Breast epithelium (tissue), 4 donors: ENCODE results near the gene REST. TPM values are rescaled to one million over a fixed set of nuclear protein-coding genes. Genes with fewer than 3 reads are reported as not detected.

Source experiments
- DNase-seq, 2 donors: peaks; one replicate each; pipeline ENCODE4 v3.0.0-alpha.2; 2019; ENCODE audit warnings: low spot score in 2 of 2
- H3K27ac ChIP-seq, 2 donors: fragments of 200-600 bp; sonication (generic) in 1 of 2; one replicate each; pipeline ENCODE4 v1.5.1; 2016 to 2019; ENCODE audit warnings: mild to moderate bottlenecking in 1 of 2
- H3K27me3 ChIP-seq, 2 donors: fragments of 200-600 bp; sonication (generic) in 1 of 2; one replicate each; pipeline versions ENCODE4 v1.5.1 to v1.6.0; 2017 to 2019; ENCODE audit warnings: control low read depth in 1 of 2, mild to moderate bottlenecking in 1 of 2
- H3K36me3 ChIP-seq: fragments of 200-600 bp; one replicate; pipeline ENCODE4 v1.5.1; 2019
- H3K4me1 ChIP-seq, 2 donors: fragments of 200-600 bp; sonication (generic); one replicate each; pipeline ENCODE4 v1.5.1; 2016 to 2019; ENCODE audit warnings: control low read depth in 1 of 2
- H3K4me3 ChIP-seq, 3 donors: fragments of 200-600 bp; sonication (generic); 1 replicate in 2 of 3; 2 replicates in 1 of 3; pipeline ENCODE4 v1.5.1; 2016 to 2019; ENCODE audit warnings: mild to moderate bottlenecking in 3 of 3, moderate library complexity in 2 of 3
- H3K9me3 ChIP-seq, 2 donors: fragments of 200-600 bp; sonication (generic) in 1 of 2; one replicate each; pipeline ENCODE4 v1.5.1; 2016 to 2019; ENCODE audit warnings: control low read depth in 1 of 2
- CTCF ChIP-seq, 3 donors: fragments of 450-650 bp; IDR thresholded peaks; one replicate each; pipeline ENCODE4 v1.5.1; 2016 to 2017; ENCODE audit warnings: antibody characterized with exemption in 3 of 3, mild to moderate bottlenecking in 3 of 3, moderate library complexity in 3 of 3
- POLR2A ChIP-seq: fragments of 450-650 bp; IDR thresholded peaks from one replicate; pipeline ENCODE4 v1.6.1; 2016; ENCODE audit warnings: antibody characterized with exemption, mild to moderate bottlenecking, moderate library complexity
- POLR2AphosphoS5 ChIP-seq, 3 donors: sonication (generic); formaldehyde crosslinking; IDR thresholded peaks; one replicate each; pipeline ENCODE4 v1.6.1; 2017; ENCODE audit warnings: antibody characterized with exemption in 3 of 3
- intact Hi-C: fragments of 100-400 bp; cut with DNase I; formaldehyde crosslinking; loops from one replicate; pipeline ENCODE4 v1.15.1; 2023; ENCODE audit warnings: low total_unique reads
- total RNA-seq, 3 donors: library from RNA; depleted of rRNA; stranded (reverse); fragments of >200 nt; gene quantifications; one replicate each; pipeline ENCODE4 v1.1.0, GENCODE V29; 2016

The REST gene
- total RNA-seq, 3 donors from 2014 or later = 31.0 to 44.6 (median 32.8) TPM

DNA sequence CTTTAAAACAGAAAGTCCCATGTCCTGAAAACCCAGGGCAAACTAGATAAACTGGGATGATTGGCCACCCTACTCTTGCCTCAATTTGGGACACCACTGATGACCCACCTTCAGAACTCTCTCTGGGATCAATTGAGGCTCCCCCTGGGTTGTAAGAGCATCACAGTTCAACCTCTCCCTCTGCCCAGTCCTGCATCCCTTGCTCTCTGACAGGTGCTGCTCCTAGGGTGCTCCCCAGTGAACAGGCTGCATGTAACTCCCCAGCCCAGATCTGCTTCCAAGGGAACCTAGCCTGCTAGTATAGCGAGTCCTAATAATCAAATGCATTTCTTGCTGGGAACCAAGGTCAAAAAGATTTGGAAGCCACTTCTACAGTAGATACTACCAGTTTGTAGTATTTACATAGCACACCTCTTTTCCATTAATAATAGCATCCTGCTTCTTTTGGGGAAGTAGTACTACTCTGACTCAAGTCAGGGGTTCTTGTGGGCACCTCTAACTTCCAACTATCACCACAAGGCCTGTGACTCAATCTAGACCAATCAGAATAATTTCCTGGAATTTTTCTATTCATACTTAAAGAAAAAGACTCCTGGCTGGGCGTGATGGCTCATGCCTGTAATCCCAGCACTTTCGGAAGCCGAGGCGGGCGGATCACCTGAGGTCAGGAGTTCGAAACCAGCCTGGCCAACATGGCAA is 44.1 kb upstream of the REST start:
- Histone ChIP-seq H3K27ac (no peak overlapping the region), H3K36me3 (no peaks in the 10 kb centered on the region), H3K9me3 (no peaks in the 10 kb centered on the region), H3K4me1 (no peaks in the 10 kb centered on the region), H3K4me3 (no peak overlapping the region), H3K27me3 (no peaks in the 10 kb centered on the region)
- intact Hi-C loops = no loop called here
- DNase-seq = no peak
- TF ChIP-seq CTCF (IDR thresholded peaks at IDR 0.05) (no peak), POLR2A (no peak)

- H3K9me3 ChIP-seq = no peaks in the 10 kb centered on the region
- TF ChIP-seq POLR2A (no peak), POLR2AphosphoS5 (IDR thresholded peaks at IDR 0.05) (no peak)
- intact Hi-C loops = no loop called here
- H3K27ac ChIP-seq = peak overlapping the region in 1 of 2 donors; percentile 32
- no peaks in the 10 kb centered on the region for H3K27me3 ChIP-seq
- H3K4me1 ChIP-seq = no peaks in the 10 kb centered on the region
- DNase-seq = no peak
- H3K36me3 ChIP-seq = no peaks in the 10 kb centered on the region
- peak overlapping the region in 1 of 3 donors; percentile 19 for H3K4me3 ChIP-seq
These were observed 36.8 kb upstream of the REST start for GRCh38 chr4:56870946-56871345.

DNA sequence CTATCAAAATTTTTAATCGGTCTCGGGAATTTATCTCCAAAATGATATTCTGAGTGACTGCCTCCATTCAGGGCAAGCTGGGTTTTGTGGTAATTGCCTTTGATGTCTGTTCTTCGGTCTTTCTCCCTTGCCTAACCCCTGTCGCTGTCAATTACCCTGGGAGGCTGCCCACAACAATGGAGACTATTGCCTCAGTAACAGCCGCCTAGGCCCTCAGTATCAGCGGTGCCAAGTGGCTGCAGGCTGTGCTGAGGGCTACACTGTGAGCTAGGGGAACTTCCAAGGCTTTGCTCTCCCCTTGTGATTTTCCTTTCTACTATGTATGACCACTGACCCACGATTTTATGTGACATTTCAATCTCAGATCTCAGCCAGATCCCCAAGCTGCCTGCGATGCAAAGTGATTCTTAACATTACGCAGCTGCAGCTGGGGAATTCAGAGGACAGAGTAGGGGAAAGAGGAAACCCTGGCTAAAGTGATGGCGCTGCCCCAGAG is 36.3 kb upstream of the REST start:
- H3K27me3 ChIP-seq = no peaks in the 10 kb centered on the region
- no peaks in the 10 kb centered on the region for H3K4me1 ChIP-seq
- H3K9me3 ChIP-seq = no peaks in the 10 kb centered on the region
- H3K4me3 ChIP-seq = peak overlapping the region in 1 of 3 donors; percentile 19
- no peak for DNase-seq
- no peaks in the 10 kb centered on the region for H3K36me3 ChIP-seq
- TF ChIP-seq POLR2A = no peak
- peak overlapping the region in 1 of 2 donors; percentile 32 for H3K27ac ChIP-seq
- intact Hi-C loops = no loop called here

- H3K27ac ChIP-seq = no peak overlapping the region
- no peaks in the 10 kb centered on the region for H3K4me1 ChIP-seq
- no peaks in the 10 kb centered on the region for H3K27me3 ChIP-seq
- no peak overlapping the region for H3K4me3 ChIP-seq
- TF ChIP-seq POLR2A = no peak
- DNase-seq = no peak
- H3K36me3 ChIP-seq = no peaks in the 10 kb centered on the region
- H3K9me3 ChIP-seq = no peaks in the 10 kb centered on the region
- intact Hi-C loops = no loop called here
These were observed 33.5 kb upstream of the REST start for GRCh38 chr4:56874166-56874565.

DNA sequence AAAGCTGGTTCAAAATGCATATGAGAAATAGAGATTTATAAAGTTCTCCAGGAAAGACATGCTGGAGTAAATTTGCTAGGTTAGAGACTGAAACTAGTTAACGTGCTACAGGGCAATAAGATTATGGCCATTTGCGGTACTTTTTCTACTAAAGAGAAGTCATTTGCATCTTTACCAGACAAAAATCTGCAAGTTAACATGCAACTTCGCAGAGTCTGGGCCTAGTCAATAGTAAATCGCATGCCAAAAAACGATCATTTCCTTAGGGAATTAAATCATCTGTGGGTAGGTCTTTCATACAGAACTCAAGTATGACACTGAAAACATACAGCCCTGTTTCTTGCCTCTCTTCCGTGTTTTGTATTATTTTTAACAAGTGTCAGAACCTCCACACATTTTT is 32.8 kb upstream of the REST start:
- Histone ChIP-seq H3K4me3 (no peak overlapping the region), H3K27ac (no peak overlapping the region), H3K36me3 (no peaks in the 10 kb centered on the region), H3K4me1 (no peaks in the 10 kb centered on the region), H3K27me3 (no peaks in the 10 kb centered on the region), H3K9me3 (no peaks in the 10 kb centered on the region)
- intact Hi-C loops = no loop called here
- TF ChIP-seq POLR2AphosphoS5 (IDR thresholded peaks at IDR 0.05) = no peak
- no peak for TF ChIP-seq CTCF (IDR thresholded peaks at IDR 0.05)
- no peak for TF ChIP-seq POLR2A
- DNase-seq = no peak

GRCh38 chr4:56876264-56876663 is 31.4 kb upstream of the REST start:
- intact Hi-C loops = no loop called here
- H3K27me3 ChIP-seq = no peaks in the 10 kb centered on the region
- H3K9me3 ChIP-seq = no peaks in the 10 kb centered on the region
- H3K36me3 ChIP-seq = no peaks in the 10 kb centered on the region
- no peak overlapping the region for H3K4me3 ChIP-seq
- no peak for TF ChIP-seq CTCF (IDR thresholded peaks at IDR 0.05)
- H3K4me1 ChIP-seq = no peaks in the 10 kb centered on the region
- no peak overlapping the region for H3K27ac ChIP-seq
- no peak for DNase-seq

DNA sequence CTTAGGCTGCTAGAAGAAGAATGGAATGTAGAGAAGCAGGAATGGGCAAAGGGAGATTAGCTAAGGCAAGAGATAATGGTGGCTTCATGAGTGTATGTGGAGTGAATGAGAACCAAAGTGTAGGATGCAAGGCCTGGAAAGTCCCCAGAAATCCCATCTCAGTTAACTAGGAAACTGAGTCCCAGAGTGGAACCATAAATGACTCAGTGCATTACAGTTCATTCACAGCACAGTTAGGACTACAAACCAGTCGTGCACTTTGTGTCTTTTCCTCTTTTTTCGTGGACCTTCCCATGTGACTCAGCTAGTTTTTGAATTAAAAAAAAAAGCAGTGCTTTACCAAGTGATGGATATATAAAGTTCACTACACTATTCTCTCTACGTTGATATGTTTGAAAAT is 27.7 kb upstream of the REST start:
- Histone ChIP-seq H3K4me3 (no peak overlapping the region), H3K4me1 (no peaks in the 10 kb centered on the region), H3K36me3 (no peaks in the 10 kb centered on the region), H3K27ac (no peak overlapping the region), H3K27me3 (no peaks in the 10 kb centered on the region), H3K9me3 (no peaks in the 10 kb centered on the region)
- no peak for DNase-seq
- TF ChIP-seq POLR2AphosphoS5 (IDR thresholded peaks at IDR 0.05) (no peak), POLR2A (no peak), CTCF (IDR thresholded peaks at IDR 0.05) (no peak)
- intact Hi-C loops = no loop called here
